IPS-NIHi7 (cell line): ENCODE measurements around the gene LPCAT1.
A peak's percentile ranks its signal among the peaks of the same experiment; 100 is the strongest.
"Not testable (repeated sequence)": the region's sequence is repeated elsewhere in the genome, so short reads cannot be mapped to it uniquely, and the experiment has no call there.

ENCODE experiments used
- DNase-seq: peaks from one replicate; pipeline ENCODE4 v3.0.0; 2012; ENCODE audit warnings: mixed read lengths; ENCODE audit errors: extremely low spot score

The LPCAT1 gene

DNA sequence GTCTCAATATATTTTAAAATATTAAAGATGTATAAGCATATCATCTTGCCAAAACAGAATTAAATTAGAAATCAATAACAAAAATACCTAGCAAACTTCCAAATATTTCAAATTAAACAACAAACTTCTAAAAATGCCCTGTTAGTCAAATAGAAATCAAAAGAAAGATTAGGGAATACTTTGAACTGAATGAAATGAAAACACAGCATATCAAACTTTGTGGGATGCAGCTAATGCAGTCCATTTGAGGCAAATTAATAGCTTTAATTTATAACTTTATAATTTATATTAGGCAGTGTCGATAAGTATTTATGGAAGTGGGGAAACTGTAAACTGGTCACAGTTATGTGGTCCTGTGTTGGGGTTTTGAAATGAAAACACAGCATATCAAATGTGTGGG, 95.7 kb downstream of the LPCAT1 start:
- DNase-seq, result no peak

DNA sequence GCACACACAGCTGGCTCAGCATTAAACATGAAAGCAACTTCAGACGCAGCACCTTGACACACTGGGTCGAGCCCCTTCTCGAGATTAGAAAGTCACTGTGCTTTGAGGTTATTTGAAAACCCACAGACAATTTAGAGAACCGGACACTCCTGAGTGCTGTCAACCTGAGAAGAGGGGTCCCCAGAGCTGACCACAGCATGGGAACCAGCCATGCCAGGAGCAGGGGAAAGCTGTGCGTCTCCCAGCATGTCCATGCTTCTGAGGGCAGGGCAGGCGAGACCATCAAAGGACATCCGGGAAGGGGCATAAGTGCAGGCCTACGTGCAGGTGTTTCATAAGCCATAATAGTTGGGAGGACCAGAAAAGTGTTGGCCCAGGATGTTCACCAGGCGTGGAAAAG, 99.0 kb downstream of the LPCAT1 start:
- no peak for DNase-seq

DNA sequence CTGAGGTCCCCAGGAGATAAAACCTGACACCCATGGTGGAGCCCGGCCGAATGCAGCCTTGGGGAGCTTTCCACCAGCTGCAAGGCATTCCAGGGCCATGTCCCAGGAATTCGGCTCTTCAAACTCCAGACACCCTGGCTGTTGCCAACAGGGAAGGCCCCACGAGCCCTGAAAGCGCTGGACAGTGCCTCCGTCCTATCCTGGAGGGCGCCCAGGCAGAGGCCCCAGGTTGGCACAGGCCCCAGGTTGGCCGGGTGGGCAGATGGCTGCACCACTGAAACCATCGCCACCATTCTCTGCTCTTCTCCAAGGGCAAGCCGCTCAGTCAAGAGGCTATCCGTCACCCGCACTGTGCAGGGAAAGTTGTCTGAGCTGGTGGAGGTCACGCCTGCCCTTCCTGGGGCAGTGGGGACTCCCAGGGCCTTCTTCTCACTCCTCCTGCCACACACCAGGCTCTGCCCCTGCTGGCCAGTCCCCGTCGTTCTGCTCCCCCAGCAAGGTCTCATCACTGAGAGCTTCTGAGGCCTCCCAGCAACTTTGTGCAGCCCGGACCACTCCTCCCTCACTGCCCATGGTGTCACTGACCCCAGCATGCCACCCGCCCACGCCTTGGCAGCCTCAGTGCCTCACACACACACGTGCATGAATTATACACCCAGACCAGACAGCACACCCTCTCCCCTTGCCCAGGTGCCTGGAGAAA, 99.7 kb downstream of the LPCAT1 start:
- DNase-seq, result no peak

DNA sequence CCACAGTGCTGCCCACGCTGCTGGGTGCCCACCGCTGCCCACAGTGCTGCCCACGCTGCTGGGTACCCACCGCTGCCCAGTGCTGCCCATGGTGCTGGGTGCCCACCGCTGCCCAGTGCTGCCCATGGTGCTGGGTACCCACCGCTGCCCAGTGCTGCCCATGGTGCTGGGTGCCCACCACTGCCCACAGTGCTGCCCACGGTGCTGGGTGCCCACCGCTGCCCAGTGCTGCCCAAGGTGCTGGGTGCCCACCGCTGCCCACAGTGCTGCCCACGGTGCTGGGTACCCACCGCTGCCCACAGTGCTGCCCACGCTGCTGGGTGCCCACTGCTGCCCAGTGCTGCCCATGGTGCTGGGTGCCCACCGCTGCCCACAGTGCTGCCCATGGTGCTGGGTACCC, 101.2 kb downstream of the LPCAT1 start:
- not testable (repeated sequence) for DNase-seq

DNA sequence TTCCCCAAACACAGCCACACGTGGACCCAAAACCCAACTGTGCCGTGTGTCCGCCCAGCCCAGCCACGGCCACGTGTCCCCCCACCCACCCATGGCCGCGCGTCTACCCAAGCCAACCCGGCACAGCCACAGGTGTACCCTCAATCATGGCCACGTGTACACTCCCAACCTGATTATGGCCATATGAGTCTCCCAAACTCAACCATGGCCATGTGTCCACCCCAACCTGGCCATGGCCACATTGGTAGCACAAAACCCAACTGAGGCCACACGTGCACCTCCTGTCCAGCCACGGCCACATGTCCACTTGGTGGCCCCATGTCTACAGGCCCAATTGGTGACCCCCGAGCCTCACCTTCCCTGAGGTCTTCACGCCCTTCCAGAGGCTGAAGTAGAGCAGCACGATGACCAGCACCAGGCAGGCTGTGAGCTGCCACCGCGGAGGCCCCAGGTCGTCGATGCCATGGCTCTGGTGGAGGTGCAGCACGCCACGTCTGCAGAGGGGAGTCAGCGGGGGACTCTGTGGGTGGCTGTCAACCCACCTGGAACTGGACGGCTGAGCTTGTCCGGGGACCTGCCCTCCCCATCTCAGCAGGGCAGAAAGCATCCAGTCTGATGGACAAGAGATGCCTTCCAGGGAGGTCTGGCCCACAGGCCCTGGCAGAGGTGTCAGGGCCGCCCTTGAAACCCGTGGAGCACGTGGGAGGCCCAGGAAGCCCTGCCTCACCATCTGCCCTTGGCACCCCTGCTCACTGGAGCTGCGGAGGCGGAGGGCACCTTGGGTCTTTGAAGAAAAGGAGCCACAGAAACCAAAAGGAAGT, 102.0 kb downstream of the LPCAT1 start:
- DNase-seq, result no peak

DNA sequence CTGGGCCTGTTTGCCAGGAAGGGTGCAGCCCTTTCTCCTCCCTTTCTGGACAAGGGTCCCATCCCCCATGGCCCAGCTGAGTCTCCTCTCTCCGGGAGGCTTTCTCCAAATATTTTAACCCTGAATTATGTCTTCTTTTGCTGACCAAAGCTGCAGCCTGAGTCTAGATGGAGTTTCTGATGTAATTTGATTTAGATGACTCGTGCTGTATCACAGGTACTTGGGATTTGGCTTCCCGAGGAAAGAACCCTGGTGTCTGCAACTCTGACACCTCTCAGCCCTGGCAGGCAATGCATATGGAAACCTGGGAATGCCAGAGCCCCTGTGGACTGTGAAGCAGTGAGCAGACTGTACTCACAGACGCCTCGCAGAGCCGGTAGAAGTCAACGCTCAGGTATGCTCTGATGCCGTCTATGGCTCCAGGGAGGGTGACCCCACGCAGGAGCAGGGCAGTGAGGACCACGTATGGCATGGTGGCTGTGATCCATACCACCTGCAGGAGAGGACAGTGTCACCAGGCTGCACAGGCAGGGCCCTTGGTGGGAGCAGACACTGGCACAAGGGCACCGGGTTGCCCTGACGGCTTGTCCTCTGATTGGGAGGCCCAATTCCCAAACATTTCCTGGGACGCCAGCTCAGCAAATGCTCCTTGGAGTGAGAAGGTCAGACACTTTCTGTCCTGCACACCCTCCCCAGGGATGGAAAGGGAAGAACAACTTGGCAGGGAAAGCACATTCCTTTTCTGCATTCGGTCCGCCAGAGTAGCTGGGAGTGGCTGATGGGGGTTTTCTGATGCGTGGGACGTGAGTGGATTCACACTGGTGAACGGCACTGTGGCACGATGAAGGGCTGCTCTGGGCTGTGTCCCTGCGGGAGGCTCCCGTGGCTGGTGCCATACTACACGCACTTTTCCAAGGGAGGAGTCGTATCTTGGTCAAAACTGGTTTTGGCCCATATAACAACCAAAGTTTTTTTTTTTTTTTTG, 103.3 kb downstream of the LPCAT1 start:
- DNase-seq, result no peak

DNA sequence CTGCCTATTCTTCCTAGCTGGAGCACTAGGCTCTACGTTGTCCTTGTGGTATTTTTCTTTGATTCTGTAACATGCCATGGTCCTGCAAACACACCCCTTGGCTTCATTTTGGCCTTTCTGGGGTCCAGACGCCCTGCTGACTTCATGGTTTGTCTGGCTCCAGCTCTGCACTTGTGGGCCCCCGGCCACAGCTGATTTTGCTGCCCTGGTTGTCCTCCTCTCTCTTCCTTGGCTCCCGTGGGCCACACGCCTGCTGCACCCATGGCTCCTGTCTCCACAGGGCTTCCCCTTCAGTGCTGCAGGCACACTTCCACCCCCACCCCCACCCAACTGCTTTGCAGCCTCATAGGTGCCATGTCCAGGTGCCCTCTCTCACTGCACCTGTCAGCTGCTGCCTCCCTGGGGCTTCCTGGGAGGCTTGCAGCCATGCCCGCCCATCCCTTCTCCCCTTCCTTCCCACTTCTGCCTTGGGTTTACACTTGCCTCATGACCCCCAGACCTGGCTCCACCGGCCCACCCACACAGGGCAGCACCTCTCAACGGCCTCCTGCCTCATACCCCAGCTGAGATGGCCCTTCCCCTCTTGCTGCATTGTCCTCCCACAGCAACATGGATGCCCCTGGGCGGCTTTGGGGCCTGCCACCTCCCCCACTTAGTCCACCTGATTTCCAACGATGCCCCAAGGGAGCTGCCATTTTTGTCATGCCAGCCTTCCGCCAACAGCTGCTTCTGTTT, 104.1 kb downstream of the LPCAT1 start:
- no peak for DNase-seq

DNA sequence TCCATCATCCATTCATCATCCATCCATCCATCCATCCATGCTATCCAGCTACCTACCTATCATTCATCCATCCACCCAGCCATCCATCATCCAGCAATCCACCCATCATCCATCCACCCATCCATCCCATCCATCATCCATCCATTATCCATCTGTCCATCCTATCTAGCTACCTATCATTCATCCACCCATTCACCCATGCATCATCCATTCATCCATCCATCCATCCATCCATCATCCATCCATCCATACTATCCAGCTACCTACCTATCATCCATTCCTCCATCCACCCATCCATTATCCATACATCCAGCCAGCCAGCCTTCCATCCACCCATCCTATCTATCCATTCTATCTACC, 104.9 kb downstream of the LPCAT1 start:
- DNase-seq, result no peak

DNA sequence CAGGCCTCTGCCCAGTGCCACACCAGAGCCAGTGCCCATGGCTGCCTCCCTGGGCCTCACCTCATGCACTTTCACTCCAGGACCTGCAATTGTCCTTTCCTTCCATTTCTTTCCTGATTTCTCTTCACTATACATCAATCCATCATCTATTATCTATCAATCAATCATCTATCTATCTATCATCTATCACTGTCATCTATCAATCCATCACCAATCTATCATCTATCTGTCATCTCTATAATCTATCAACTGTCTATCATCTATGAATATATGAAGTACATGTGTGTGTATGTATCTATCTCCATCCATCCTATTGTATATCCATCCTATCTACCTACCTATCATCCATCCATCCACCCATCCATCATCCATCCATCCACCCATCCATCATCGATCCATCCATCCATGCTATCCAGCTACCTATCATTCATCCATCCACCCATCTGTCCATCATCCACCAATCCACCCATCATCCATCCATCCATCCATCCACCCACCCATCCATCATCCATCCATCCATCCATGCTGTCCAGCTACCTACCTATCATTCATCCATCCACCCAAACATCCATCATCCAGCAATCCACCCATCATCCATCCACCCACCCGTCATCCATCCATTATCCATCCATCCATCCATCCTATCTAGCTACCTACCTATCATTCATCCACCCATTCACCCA, 105.4 kb downstream of the LPCAT1 start:
- no peak for DNase-seq

DNA sequence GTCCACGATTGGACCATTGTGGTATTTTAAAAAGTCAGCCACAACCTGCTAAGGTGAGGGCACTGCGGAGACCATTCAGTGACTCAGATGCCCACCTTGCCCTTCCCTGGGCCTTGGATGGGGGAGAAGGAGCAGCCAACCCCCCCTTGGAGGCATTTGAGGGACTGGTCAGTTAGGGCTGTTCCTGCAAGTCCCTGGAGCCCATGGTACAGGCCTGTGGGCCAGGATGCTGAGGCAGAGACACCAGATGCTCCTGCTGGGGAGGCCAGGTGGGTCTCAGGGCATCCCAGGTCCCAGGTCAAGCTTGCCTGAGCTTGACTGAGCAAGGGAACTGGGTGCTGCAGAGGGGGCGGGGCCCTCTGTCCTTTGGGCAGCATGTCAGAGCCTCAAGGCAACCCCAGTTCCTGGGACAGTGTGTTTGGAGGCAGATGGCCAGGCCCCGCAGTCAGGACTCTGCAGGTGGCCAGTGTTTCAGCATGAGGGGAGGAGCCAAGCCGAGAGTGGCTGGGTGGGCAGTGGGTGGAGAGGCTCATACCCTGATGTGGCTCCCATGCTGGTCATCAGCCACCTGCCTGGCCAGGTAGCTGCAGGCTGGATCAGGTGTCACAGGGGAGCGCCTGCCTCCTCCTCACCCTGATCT, 106.1 kb downstream of the LPCAT1 start:
- no peak for DNase-seq

DNA sequence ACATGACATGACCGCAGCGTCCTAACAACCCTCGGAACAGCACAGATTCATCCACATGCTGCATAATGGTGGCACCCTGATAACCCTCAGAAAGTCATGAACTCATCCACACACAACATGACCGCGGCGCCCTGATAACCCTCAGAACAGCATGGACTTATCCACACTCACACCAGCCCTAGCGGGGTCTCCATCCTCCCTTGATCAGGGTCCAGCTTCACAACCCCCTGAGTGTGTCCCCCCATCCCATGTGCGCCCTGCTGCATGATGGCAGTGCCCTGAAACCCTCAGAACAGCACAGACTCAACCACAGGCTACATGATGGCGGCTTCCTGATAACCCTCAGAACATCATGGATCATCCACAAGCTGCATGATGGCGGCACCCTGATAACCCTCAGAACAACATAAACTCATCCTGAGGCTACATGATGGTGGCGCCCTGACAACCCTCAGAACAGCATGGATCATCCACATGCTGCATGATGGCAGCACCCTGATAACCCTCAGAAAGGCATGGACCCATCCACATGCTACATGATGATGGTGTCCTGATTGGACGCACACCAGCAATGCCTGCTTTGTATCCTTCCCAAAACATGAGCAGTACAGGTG, 106.8 kb downstream of the LPCAT1 start:
- DNase-seq, result no peak

DNA sequence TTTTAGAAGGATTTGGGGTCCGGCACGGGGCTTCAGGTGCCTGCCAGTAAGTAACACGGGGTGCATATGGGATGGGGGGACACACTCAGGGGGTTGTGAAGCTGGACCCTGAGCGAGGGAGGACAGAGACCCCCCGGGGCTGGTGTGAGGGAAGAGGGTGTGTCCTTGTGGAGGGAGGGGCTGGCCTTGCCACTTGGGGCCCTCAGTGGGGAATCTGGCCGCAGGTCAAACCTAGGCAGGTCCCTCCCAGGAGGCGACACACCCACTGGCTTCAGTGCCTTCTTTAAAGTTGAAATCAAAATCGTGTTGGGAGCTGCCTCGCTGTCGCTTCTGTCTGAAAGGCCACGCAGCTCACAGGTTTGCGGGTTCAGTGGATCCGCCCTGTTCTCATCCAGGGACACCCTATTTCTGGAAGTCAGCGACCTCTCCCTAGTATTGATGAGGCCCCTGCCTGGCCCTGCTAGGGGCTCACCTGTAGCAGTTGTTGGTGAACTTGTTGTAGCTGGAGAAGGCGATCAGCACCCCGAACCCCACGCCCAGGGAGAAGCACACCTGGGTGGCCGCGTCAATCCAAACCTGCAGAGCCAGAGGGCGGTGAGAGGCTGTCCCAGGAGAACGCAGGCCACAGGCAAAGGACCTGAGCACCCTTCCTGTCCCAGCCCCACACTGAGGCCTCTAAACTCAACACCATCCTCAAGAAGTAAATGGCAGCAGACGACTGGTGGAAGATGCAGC, 108.0 kb downstream of the LPCAT1 start:
- no peak for DNase-seq

DNA sequence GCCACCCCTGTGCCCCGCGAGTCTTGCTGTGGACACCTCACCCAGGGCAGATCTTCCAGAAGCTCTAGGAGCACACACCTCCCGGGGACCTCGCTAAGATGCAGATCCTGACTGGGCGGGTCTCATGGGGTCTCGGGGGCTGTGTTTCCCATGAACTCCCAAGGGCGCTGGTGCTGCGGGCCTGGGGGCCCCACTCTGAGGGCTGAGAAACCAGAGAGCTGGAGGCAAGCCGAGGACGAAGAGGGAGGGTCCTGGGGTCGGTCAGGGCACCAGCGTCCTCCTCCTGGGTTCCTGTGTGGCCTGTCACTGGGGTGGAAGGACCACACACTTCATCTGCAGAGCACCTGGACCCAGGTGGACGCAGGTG, 108.7 kb downstream of the LPCAT1 start:
- no peak for DNase-seq

DNA sequence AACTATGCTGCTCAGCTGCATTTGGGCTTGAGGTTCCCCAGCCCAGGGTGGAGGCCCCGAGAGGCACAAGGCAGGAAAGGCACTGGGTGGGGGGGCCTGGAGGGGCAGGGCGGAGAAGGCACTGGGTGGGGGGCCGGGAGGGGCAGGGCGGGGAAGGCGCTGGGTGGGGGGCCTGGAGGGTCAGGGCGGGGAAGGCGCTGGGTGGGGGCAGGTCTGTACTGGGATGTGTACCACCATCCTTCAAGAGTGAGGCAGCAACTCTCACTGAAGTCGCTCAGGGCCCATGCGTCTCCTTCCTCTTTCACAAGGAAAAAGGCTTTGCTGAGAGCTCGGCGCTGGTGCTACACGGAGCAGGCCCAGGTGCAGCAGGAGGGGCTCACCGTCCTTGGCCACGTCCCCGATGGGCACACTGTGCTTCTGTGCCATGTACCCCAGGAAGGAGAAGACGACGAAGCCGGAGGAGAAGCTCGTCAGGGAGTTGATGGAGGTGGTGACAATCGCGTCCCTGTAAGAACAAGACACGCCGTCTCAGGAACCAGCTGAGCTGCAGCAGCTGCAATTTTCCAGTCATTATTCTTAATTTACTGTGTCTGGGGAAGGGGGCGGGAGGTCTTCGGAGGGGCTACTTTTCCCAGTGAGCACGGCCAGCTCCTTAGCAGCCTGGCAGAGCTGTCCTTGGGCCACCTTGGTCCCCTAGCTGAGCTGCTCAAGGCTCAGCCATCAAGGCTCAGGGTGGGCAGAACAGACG, 109.3 kb downstream of the LPCAT1 start:
- peak; percentile 51 for DNase-seq

DNA sequence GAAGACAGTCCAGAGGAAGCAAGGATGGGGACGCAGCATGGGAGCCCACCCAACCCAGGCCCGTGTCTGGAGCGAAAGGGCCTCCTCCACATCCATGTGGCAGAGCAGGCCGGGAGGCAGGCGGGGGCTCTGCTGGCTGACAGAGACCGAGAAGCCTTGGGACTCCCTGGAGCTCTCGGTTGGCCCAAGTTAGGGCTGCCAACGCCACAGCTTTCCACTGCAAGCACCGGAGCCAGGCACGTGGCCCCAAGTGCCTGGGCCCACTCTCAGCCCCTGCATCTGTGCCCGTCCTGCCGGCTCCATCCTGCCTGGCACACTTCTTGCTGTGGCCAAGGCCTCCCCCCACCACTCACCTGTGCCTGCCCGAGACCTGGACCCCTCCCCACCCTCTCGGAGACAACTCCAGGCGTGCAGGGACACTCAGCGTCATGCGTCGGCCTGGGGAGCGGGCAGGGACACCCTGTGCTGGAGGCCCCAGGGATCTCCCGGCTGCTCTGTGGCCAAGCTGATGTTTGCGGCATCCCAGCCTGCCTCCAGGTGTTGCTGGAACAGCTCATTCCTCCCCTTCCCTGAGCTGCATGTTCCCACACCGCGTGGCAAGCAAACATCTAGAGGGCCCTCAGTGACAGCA, 110.0 kb downstream of the LPCAT1 start:
- no peak for DNase-seq

DNA sequence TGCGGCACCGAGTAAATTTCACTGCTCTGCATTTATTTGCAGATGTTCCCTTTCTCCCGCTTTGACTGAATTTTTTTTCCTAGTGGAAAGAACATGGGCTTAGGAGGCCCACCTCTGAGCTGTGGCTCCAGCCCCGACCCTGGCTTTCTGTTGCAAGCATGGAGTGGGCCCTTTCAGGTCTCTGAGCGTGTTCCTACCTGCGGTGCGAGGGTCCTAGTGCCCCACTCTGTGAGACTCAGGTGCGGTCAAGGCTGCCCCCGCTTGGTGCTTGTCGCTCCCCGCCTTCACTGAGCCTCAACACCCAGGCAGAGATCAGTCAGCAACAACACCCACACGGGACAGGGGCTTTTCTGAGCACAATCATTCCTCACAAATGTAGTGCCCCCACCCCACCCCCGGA, 110.5 kb downstream of the LPCAT1 start:
- DNase-seq, result no peak

DNA sequence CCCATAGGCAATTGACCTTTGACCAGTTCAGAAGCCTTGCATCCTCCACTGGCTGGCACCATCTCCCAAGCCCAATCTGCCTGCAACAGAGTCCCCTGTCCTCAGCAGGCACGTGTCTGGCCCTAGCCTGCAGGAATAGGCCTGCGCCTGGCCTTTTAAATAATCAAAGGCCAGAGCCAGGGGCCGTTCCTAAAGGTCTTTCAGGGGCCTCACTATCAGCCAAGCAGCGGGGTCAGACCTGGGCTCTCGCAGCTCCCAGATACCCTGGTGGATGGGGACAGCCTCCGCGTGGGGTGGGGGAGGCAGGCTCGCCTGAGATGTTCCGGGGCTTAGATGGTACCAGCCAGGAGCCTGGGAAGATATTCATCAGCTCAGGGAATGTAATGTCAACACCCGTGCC, 111.1 kb downstream of the LPCAT1 start:
- DNase-seq, result no peak

DNA sequence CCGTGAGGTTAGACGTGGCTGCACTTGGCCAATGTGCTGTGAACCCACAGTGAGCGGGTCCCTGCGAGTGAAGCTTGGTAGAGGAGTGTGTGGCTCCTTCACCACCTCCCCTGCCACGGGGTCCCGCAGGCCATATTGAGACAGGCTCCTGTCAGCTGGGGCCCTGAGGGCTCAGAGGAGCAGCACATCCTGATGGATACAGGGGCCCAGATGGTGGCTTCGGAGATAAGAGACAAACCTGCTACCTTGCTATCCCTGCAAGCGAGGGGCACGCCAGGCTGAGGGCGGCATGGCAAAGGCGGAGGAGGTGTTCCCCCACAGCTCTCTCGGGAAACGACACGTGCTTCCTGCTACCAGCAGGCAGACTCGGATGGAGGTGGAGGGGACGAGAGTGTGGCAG, 111.6 kb downstream of the LPCAT1 start:
- no peak for DNase-seq
